A549 (cell line): ENCODE results near the gene SUPT5H. TPM values are rescaled to one million over a fixed set of nuclear protein-coding genes. Genes with fewer than 3 reads are reported as not detected.

Experiments used
- ATAC-seq, 2 experiments: fragments of 200-7000 bp in 1 of 2; fragments of >200 bp in 1 of 2; cut with Nextera tagmentation in 1 of 2; cut with Tn5 transposase in 1 of 2; 3 replicates each; pipeline versions ENCODE4 v1.8.0 to v1.9.1; 2018 to 2020; ENCODE audit warnings: mild to moderate bottlenecking in 1 of 2, moderate library complexity in 1 of 2
- CTCF ChIA-PET: fragments of 300-600 bp; sonication (Branson Sonifier 250); formaldehyde crosslinking; extraction: SDS; loops from one replicate; lab custom pipeline; 2021; ENCODE audit warnings: antibody characterized with exemption, inconsistent platforms; lab: Yijun Ruan, JAX
- POLR2A ChIA-PET: fragments of 350-600 bp; formaldehyde crosslinking; extraction: SDS; loops from one replicate; lab custom pipeline; 2021; ENCODE audit warnings: antibody characterized with exemption, inconsistent platforms; lab: Yijun Ruan, JAX
- DNase-seq, 2 experiments: peaks; one replicate each; pipeline versions ENCODE4 v3.0.0 to v3.0.0-alpha.2; 2011 to 2016; ENCODE audit warnings: low read depth in 1 of 2, low spot score in 1 of 2
- FAIRE-seq: peaks from 2 replicates; lab custom pipeline; 2011; peaks lifted over from hg19 to GRCh38; lab: Jason Lieb, UNC
- H3K27ac ChIP-seq, 2 experiments: fragments of >200 bp; sonication (Bioruptor Twin); formaldehyde crosslinking; 3 replicates each; pipeline ENCODE4 v1.5.1; 2016 to 2017
- H3K4me1 ChIP-seq: fragments of >200 bp; sonication (Bioruptor Twin); formaldehyde crosslinking; 3 replicates; pipeline ENCODE4 v1.6.1; 2016
- H3K4me2 ChIP-seq: fragments of >200 bp; sonication (Bioruptor Twin); formaldehyde crosslinking; 3 replicates; pipeline ENCODE4 v1.6.1; 2016
- H3K4me3 ChIP-seq: fragments of >200 bp; sonication (Bioruptor Twin); formaldehyde crosslinking; 3 replicates; pipeline ENCODE4 v1.5.1; 2016
- H3K9me3 ChIP-seq: fragments of >200 bp; sonication (Bioruptor Twin); formaldehyde crosslinking; 3 replicates; pipeline ENCODE4 v1.6.1; 2016
- BHLHE40 ChIP-seq: IDR thresholded peaks from 2 replicates; pipeline ENCODE4 v1.6.1; 2012; ENCODE audit warnings: low read depth, low read length, inconsistent platforms
- CBX2 ChIP-seq: fragments of 200-600 bp; sonication (generic); IDR thresholded peaks from 2 replicates; pipeline ENCODE4 v1.6.1; 2016; ENCODE audit warnings: low read depth, mild to moderate bottlenecking, borderline replicate concordance
- CEBPB ChIP-seq, 2 experiments: fragments of >200 bp in 1 of 2; sonication (Bioruptor Twin) in 1 of 2; formaldehyde crosslinking in 1 of 2; IDR thresholded peaks; 2 replicates each; pipeline ENCODE4 v1.6.1; 2012 to 2016
- CHD2 ChIP-seq: fragments of 150-350 bp; IDR thresholded peaks from 2 replicates; pipeline ENCODE4 v1.6.1; 2014; ENCODE audit warnings: low read length; ENCODE audit not compliant: partially characterized antibody
- CHD4 ChIP-seq: fragments of 200-600 bp; sonication (generic); IDR thresholded peaks from 2 replicates; pipeline ENCODE4 v1.6.1; 2016; ENCODE audit warnings: antibody characterized with exemption, mild to moderate bottlenecking, borderline replicate concordance
- FOSL2 ChIP-seq, 2 experiments: fragments of 450-650 bp in 1 of 2; fragments of >200 bp in 1 of 2; sonication (Bioruptor Twin) in 1 of 2; formaldehyde crosslinking; IDR thresholded peaks; 2 replicates each; pipeline versions ENCODE4 v1.5.0 to v1.6.1; 2016 to 2020; ENCODE audit warnings: mild to moderate bottlenecking in 1 of 2, moderate library complexity in 1 of 2
- GATA3 ChIP-seq: IDR thresholded peaks from 2 replicates; pipeline ENCODE4 v1.6.1; 2012; ENCODE audit warnings: borderline replicate concordance
- JUNB ChIP-seq: fragments of >200 bp; sonication (Bioruptor Twin); formaldehyde crosslinking; IDR thresholded peaks from 2 replicates; pipeline ENCODE4 v1.6.1; 2016
- KDM1A ChIP-seq: fragments of 200-600 bp; sonication (generic); IDR thresholded peaks from 2 replicates; pipeline ENCODE4 v1.6.1; 2016; ENCODE audit warnings: low read depth, mild to moderate bottlenecking
- MAFK ChIP-seq: fragments of 450-650 bp; IDR thresholded peaks from 2 replicates; pipeline ENCODE4 v1.6.1; 2014; ENCODE audit not compliant: partially characterized antibody
- PHF8 ChIP-seq: fragments of 200-600 bp; sonication (generic); IDR thresholded peaks from 2 replicates; pipeline ENCODE4 v1.6.1; 2016; ENCODE audit warnings: low read depth, mild to moderate bottlenecking, antibody characterized with exemption, moderate library complexity, borderline replicate concordance
- POLR2A ChIP-seq: IDR thresholded peaks from 2 replicates; pipeline ENCODE4 v1.6.1; 2012; ENCODE audit warnings: mild to moderate bottlenecking, low read length
- POLR2AphosphoS2 ChIP-seq: conservative IDR thresholded peaks from 2 replicates; pipeline ENCODE4 v1.6.1; 2012; ENCODE audit warnings: low read length, improper control_type of control experiment, inconsistent platforms
- TFCP2L1 ChIP-seq: fragments of 250-450 bp; sonication (Bioruptor Pico); IDR thresholded peaks from 2 replicates; pipeline ENCODE4 v1.5.0; 2021; ENCODE audit warnings: mild to moderate bottlenecking
- USF2 ChIP-seq: fragments of 450-650 bp; IDR thresholded peaks from 2 replicates; pipeline ENCODE4 v1.6.1; 2014; ENCODE audit warnings: antibody characterized with exemption
- ZC3H11A ChIP-seq: fragments of 450-650 bp; IDR thresholded peaks from 2 replicates; pipeline ENCODE4 v1.6.1; 2014; ENCODE audit warnings: antibody characterized with exemption, mild to moderate bottlenecking
- WGBS: methylation state at CpG from one replicate; pipeline ENCODE4 v1.1.6; 2017; ENCODE audit errors: missing lambda C conversion rate; 5-methylcytosine and 5-hydroxymethylcytosine counted together
- polyA plus RNA-seq, 4 experiments: library from polyadenylated mRNA; depleted of rRNA in 3 of 4; stranded (reverse); fragments of >200 nt; fragmentation: RNase III in 1 of 4; extraction: RNeasy Plus Mini Kit Qiagen cat#74134 plus additional on column Dnase treatment in 1 of 4; gene quantifications; 2 replicates in 3 of 4; 3 replicates in 1 of 4; pipeline ENCODE4 v1.2.3, GENCODE V29; 2011 to 2017
- TF ChIP-seq, protein P1 (sequence below): IDR thresholded peaks from 2 replicates; pipeline ENCODE4 v1.6.1; 2012

The SUPT5H gene
- polyA plus RNA-seq, 2 of the 4 experiments (the other 2 are of a cell fraction) = 186 to 222 TPM

DNA sequence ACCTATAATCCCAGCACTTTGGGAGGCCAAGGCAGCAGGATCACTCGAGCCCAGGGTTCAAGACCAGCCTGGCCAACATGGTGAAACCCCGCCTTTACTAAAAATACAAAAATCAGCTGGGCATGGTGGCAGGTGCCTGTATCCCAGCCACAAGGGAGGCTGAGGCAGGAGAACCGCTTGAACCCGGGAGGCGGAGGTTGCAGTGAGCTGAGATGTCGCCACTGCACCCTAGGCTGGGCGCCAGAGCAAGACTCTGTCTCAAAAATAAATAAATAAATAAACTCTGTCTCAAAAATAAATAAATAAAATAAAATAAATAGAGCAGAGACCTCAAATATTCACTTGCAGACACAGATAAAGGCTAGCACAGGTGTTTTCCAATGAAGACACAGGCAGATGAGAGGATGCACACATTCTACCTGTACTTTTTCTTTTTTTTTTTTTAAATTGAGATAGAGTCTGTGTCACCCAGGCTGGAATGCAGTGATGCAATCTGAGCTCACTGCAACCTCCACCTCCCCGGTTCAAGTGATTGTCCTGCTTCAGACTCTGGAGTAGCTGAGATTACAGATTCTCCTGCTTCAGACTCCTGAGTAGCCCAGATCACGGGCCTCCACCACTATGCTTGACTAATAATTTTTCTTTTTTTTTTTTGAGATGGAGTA, 7.0 kb upstream of the SUPT5H start:
- DNase-seq (no peak), ATAC-seq (no peak), FAIRE-seq (no peak)
- H3K4me3 ChIP-seq = no peak overlapping the region
- H3K9me3 ChIP-seq = no peaks in the 10 kb centered on the region
- WGBS = 68% methylated on average over 9 of the region's 9 CpGs
- H3K4me1 ChIP-seq = peaks cover 44% of the 10 kb centered on the region
- peak overlapping the region; percentile 31 for H3K4me2 ChIP-seq
- peak overlapping the region; percentile 56 to 68; a peak in 5 of 6 replicates for H3K27ac ChIP-seq
- ChIA-PET POLR2A (interaction anchor here (0.8 to 1.2 kb wide), 3 partner anchors 10 to 47 kb away, joined by 3 to 5 read pairs (median 4); partner anchors contain the start of genes MED29 and PAF1), CTCF (interaction anchor here (0.6 to 14.2 kb wide), 17 partner anchors 10 to 462 kb away, joined by 3 to 279 read pairs (median 15); partner anchors contain the start of genes EID2, EID2B and PLEKHG2)
- TF ChIP-seq USF2 (no peak), FOSL2 (IDR thresholded peaks at IDR 0.05) (no peak), FOSL2 (CRISPR knock-in tag; IDR thresholded peaks at IDR 0.05) (peak; percentile 39; the same call in 1 of the 2 replicates), CEBPB (IDR thresholded peaks at IDR 0.05) (peak; percentile 77 to 86), ZC3H11A (peak; percentile 69; the same call in 1 of the 2 replicates)

DNA sequence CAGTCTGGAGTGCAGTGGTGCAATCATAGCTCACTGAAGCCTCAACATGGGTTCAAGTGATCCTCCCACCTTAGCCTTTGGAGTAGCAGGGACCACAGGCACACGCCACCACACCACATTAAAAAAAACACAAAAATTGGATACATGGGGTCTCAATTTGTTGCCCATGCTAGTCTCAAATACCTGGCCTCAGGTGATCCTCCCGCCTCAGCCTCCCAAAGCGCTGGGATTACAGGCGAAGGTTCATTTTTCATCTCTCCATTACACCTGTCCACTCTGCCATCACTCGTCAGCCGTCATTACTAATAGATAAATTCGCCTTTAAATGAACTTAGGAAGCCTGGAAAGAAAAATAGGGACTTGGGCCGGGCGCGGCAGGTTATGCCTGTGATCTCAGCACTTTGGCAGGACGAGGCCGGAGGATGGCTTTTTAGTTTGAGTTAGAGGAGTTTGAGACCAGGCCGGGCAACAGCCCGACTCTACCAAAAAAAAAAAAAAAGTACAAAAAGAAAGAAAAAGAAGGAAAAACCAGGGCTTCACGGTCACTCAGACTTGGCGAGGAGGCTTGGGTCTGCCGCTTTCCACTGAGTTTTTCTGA, 685 bp upstream of the SUPT5H start:
- DNase-seq = no peak
- TF ChIP-seq CHD4 (0 out of 2 replicates have a peak, but pooled peaks have one; percentile 44), PHF8 (no peak), GATA3 (0 out of 2 replicates have a peak, but pooled peaks have one; percentile 18), POLR2A (no peak)
- peak in 1 of 2 experiments; percentile 1; a peak in 3 of 6 replicates for ATAC-seq
- FAIRE-seq = no peak
- ChIA-PET POLR2A (interaction anchor here (0.7 to 2.9 kb wide), 24 partner anchors 9 to 389 kb away, joined by 3 to 124 read pairs (median 5); partner anchors contain the start of genes DYRK1B, EID2, EID2B and MED29), CTCF (interaction anchor here (0.6 to 14.2 kb wide), 16 partner anchors 9 to 588 kb away, joined by 3 to 279 read pairs (median 3); partner anchors contain the start of genes EID2B and RPS16)
- no peaks in the 10 kb centered on the region for H3K9me3 ChIP-seq
- peak overlapping the region; percentile 86 to 90 for H3K27ac ChIP-seq
- H3K4me2 ChIP-seq = peak overlapping the region; percentile 77
- 3% methylated on average over 17 of the region's 17 CpGs for WGBS
- peaks cover 34% of the 10 kb centered on the region for H3K4me1 ChIP-seq
- H3K4me3 ChIP-seq = peak overlapping the region; percentile 80

- 86% methylated on average over 16 of the region's 16 CpGs for WGBS
- no peak for ATAC-seq
- no peaks in the 10 kb centered on the region for H3K9me3 ChIP-seq
- POLR2A ChIA-PET = interaction anchor here (1.2 to 1.6 kb wide), 2 partner anchors 11 to 68 kb away, joined by 4 to 8 read pairs; partner anchors contain the start of gene RPS16
- peak overlapping the region; percentile 76 for H3K4me2 ChIP-seq
- H3K4me3 ChIP-seq = peak overlapping the region; percentile 80
- H3K27ac ChIP-seq = peak overlapping the region; percentile 86 to 90
- FAIRE-seq = no peak
- H3K4me1 ChIP-seq = peaks cover 26% of the 10 kb centered on the region; the same call in 2 of the 3 replicates
- DNase-seq = no peak
- CTCF ChIA-PET = interaction anchor here (0.6 to 14.2 kb wide), 12 partner anchors 11 to 225 kb away, joined by 3 to 279 read pairs (median 6); partner anchors contain the start of genes EID2, EID2B and RPS16
- no peak for TF ChIP-seq FOSL2 (IDR thresholded peaks at IDR 0.05)
- TF ChIP-seq FOSL2 (CRISPR knock-in tag; IDR thresholded peaks at IDR 0.05) = no peak
- no peak for TF ChIP-seq KDM1A
- no peak for TF ChIP-seq CBX2
- no peak for TF ChIP-seq CHD2
- TF ChIP-seq MAFK = no peak
- TF ChIP-seq JUNB = no peak
- TF ChIP-seq POLR2AphosphoS2 = no peak
- TF ChIP-seq, protein P1, sequence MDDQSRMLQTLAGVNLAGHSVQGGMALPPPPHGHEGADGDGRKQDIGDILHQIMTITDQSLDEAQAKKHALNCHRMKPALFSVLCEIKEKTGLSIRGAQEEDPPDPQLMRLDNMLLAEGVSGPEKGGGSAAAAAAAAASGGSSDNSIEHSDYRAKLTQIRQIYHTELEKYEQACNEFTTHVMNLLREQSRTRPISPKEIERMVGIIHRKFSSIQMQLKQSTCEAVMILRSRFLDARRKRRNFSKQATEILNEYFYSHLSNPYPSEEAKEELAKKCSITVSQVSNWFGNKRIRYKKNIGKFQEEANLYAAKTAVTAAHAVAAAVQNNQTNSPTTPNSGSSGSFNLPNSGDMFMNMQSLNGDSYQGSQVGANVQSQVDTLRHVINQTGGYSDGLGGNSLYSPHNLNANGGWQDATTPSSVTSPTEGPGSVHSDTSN = no peak
- TF ChIP-seq BHLHE40 = no peak
- TF ChIP-seq TFCP2L1 = no peak
Observed at GRCh38 chr19:39446365-39447084, 1.1 kb downstream of the SUPT5H start.
